Measurements from ENCODE around the gene LRRC37A.
"Not testable (repeated sequence)": the region's sequence is repeated elsewhere in the genome, so short reads cannot be mapped to it uniquely, and the experiment has no call there.

Gene LRRC37A

DNA sequence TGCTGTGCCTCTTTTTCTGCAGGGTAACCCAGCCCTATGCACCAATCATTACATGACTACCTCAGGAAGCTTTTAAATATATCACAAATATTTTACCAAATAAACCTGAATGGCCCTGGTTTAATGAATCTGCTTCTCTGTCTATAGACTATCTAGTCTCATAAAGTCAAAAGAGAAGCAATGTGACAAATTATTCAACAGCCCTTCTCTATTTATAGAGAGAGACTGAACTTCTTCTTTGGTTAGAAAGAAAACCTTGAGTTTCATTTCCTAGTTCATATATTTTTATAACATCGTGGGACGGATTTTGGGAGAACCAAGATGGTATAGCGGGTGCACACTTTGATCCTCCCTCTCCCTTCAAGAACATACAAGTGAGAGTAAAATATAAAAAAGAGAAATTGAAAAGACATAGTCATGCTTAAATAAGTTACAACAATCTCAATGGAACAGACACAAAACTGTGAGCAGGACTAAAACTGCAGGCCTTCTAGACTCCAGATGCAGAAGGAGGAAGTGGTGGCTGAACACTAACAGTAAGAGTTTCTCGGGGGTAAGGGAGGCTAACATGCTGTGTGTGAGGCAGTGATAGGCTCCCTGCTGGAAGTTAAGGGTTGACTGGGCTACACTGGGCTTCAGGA lies 3.9 kb upstream of the LRRC37A start:
- peak; percentile 13 for DNase-seq

DNA sequence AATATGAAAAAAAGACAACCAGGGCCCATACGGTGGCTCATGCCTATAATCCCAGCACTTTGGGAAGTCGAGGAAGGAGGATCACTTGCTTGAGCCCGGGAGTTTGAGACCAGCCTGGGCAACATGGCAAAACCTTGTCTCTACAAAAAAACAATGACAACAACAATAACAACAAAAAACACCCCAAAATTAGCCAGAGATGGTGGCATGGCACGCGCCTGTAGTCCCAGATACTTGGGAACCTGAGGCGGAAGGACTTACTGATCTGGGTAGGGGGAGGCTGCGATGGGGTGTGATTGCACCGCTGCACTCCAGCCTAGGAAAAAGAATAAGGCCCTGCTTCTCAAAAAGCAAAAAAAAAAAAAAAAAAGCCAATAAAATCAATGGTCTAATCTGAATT lies 3.3 kb upstream of the LRRC37A start:
- not testable (repeated sequence) for DNase-seq

DNA sequence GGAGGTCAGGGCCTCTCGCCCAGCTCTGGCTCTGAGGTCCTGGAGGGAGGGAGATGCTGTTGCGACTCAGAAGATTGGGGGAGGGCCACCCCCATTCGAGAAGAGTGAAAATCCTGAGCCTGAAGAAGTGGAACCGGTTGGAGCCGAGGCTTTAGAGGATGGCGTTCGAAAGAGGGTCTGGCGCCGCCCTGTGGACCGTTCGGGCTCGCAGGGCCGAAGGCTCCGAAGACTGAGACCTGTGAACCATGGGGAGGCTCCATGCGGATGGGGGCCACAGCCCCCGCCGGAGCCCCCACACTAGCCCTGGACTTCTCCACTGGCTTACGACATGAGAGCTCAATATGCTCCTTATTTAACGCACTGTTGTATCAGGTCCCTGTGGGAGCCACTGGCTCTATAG lies 46.3 kb downstream of the LRRC37A start:
- not testable (repeated sequence) for DNase-seq

DNA sequence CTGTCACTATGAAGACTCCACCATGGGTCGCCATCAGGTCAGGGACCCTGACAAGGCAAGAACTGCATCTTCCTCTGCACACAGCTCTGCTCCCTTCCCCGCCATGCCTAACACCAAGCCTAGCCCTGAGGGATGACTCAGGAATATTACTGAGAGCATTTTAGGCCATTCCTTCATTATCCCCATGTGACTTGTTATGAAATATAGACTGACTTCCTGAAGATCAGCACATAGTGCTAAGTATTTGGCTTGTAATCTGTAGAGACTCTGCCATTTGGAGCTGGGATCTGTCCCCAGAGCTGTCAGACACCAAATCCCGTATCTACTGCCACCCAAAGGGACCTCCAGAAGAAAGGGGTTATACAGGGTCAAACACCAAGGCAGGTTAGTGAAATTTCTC lies 47.2 kb downstream of the LRRC37A start:
- not testable (repeated sequence) for DNase-seq

DNA sequence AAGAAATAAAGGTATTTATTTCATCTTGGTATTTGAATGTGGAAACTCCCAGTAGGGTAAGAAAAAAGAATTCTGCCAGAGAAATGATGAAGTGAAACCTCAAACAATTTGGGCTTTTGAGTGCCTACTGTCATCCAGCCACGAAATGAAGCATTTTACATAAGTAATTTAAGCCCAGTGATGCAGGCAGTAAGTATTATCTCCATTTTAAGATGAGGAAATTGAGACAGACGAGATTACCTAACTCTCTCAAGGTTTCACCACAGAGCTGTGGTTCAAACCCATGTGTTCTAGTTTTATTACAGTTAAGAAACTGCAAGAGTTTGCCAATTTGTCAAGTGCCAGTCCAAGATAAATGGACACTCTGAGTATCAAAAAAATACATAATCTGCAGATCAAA lies 53.4 kb downstream of the LRRC37A start:
- not testable (repeated sequence) for DNase-seq

DNA sequence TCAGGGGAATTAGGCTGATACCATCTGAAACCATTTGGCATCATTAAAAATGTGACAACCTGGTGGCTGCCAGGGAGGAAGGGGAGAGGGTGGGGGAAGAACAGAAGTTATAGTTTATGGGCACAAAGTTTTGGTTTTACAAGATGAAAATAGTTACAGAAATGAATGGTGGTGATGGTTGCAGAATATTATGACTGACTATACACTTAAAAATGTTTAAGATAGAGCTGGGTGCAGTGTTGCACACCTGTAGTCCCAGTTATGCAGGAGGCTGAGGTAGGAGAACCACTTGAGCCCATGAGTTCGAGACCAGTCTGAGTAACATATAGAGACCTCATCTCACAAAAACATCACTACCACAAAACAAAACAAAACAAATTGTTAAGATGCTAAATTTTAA lies 54.1 kb downstream of the LRRC37A start:
- not testable (repeated sequence) for DNase-seq

DNA sequence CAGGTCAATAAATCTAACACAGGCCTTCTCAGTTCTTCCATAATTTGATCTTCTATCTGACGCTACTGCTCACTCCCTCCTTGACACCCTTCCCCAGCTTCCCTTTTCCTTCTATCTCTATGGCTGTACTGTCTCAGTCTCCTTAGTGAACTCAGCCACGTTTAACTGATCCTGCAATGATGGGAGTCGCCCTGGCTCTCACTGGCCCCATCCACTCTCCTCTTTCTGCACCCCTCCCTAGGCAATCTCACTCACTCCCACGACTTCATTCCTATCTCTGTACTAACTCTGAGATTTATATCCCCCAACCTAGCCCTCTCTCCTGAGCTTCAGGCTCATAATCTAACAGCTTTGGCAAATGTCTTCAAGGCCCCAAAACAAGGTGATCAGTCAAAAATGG lies 58.9 kb downstream of the LRRC37A start:
- not testable (repeated sequence) for DNase-seq

DNA sequence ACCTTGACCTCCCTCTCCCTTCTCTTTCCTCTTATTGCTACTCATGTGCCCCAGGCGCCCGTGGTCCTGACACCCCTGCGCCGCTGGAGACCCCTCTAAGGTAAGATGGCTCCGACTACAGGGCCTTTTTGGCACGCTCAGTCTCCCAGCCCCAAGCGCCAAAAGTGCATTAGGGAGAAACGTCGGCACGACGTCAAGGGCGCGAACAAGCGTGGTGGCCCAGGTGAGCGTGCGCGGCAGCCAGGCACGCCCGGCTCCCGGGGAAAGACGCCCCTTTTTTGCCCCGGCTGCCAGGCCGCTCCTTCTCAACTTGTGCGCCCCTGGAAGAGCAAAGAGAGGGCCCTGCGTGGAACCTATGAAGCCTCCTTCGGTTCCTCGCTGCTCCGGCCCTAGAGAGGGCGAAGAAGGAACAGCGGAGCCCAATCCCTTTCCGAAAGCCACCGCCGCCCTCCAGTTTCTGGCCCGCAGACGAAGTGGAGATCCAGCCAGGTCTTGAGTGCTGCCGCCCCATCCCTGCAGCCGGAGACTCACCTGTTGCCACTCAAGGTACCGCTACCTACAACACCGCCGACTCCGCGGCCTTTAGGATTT lies 66.3 kb downstream of the LRRC37A start:
- DNase-seq = not testable (repeated sequence)

DNA sequence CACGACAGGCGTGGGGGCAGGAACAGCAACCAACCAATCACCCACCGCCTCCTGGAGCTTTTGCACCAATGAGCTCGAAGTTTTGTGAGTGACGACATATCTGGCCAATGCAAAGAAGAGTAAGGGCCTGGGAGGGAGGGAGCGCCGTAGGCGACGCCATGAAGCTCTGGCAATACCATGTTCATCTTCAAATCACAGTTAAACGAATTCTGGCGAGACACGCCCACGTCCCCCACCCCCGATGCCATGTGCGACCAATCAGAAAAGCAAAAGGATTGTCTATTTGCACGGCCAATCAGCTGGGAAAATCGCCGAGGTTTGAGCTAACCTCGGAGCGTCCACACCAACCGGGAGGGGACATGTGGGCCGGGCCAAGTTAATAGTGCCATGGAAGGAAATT lies 66.8 kb downstream of the LRRC37A start, which contains the start of gene ARL17B:
TSS of gene ARL17B (minus strand) at position 12 of the 400 bp plus-strand sequence. CDS start 3,369 bp downstream, outside the sequence.
- DNase-seq = peak; percentile 99

DNA sequence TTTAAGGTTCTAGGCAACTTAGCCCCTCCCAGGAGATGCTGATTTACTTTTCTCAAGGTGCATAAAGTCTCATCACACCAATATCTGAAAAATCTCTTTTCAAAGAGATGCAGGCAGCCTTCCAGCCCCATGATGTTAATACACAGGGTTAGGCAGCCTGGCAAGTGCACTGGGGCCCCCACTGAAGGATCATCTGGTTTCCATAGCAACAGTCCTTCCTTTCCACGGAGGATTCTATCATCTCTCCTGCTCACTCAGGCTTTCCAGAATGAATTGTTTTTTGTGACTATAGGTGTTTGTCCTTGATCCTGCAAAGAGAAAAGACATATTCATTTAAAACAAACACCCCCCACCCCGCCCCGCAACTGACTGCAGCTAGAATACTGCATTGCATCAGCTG lies 72.6 kb downstream of the LRRC37A start:
- not testable (repeated sequence) for DNase-seq

DNA sequence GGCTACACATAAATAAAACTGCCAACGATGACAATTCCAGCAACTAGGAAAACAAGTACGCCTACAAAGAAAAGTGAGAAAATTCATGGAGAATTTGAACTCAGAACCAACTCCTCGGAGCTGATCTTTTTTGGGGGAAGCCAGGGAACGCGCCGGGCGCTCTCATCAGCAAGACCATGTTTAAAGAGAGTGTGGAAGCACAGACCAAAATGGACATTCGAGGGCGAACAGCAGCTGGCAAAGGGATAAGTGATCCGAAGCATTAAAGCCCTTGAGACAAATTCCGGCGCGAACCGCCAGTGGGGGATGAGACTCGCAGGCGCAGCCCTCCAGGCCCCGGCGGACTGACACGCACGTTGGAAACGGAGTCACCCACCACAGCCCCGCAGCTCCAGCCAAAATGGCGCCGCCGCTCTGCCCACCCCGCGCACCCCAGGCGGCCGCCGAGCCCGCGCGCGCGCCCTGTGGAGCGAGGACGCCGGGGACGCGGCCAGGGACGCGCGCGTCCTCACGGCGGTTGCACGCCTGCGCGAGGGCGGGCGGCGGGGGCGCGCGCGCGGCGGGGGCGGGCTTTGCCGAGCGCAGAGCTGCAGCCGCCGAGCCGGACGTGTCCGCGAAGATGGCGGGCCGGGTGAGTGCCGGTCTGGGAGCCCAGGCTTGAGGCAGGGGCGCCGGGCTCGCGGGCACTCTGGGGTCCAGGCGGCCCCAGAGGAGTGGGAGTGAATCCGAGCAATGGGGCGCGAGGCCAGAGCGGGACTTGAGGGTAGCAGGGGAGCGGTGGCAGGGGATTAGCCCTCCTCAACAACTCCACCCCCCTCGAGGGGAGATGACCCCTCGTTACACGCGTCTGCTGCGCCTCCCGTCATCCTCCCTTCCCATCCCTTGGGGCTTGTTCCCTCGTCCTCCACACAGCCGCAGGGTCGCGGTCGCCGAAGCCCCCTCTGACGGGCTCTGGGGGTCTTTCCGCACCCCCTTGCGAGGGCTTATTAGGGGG lies 77.6 kb downstream of the LRRC37A start:
- not testable (repeated sequence) for DNase-seq

DNA sequence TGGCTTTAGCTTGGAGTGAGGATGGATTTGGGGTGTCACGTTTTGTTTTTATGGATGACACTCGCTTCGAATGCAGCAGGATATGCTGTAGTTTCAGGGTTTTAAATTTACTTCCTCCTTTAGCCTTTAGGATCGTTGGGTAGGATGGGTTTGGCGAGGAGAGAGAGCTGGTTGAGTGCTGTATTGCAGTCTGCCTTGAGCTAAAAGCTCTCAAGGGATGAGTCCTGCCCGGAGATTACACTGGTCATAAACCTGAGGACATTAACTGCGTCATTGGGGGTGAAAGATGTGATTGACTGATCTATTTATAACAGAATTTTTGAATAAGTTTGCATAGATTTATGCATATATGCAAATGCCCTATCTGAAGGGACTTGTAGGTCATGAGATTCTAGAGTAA lies 78.5 kb downstream of the LRRC37A start:
- not testable (repeated sequence) for DNase-seq

DNA sequence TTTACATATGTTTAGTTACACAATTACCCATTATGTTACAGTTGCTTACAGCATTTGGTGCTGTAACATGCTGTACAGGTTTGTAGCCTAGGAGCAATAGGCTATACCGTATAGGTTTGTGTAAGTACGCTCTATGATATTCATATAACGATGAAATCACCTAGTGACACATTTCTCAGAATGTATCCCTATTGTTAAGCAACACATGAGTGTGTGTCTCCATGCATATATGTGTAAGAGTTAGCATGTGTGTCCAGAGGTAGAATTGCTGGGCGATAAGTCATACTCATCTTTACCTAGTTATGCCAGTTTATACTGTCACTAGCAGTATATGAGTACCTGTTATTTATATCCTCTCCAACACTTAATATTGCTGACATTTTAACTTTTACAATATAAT lies 88.2 kb downstream of the LRRC37A start:
- not testable (repeated sequence) for DNase-seq

DNA sequence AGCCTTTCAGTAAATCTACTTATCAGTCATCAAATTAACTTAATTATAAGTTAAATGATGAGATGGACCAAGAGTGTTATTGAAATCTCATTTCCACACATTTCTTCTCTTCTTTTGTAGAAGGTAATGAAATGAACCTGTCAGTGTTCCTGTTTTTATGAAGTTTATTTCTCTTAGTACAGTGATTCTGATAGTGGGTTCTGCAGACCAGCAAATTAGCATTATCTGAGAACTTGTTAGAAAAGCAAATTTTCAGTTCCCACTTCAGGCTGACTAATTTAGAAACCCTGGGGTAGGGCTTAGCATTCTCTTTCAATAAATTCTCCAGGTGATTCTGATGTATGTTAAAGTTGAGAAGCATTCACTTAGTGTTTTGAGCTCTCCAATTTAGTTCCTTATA lies 90.6 kb downstream of the LRRC37A start:
- DNase-seq = not testable (repeated sequence)
